ENCODE data around the gene DPP9.

Gene DPP9

DNA sequence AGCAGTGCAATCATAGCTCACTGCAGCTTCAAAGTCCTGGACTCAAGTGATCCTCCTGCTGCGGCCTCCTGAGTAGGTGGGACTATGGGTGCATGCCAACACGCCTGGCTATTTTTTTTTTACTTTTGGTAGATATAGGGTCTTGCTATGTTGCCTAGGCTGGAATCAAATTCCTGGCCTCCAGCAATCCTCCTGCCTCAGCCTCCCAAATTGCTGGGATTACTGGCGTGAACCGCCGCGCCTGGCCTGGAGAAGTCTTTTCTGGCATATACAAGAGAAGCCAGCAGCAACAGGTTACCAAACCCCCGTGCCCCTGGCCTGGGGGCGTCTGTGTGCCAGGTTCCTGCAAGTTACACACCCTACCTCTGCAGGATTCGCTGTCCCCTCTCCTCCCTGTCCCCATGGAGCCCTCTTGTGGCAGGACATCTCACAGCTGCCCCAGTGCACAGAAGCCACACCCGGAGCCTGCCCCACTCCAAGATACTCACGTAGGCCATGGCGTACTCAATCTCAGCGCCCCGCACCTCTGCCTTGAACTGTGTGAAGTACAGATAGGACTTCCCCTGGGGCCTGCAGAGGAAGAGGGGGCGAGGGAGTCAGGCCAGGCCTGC is 63.4 kb downstream of the DPP9 start:
- no peak for DNase-seq (ENCODE audit: low read depth in 2 of 2, low spot score in 1 of 2)

DNA sequence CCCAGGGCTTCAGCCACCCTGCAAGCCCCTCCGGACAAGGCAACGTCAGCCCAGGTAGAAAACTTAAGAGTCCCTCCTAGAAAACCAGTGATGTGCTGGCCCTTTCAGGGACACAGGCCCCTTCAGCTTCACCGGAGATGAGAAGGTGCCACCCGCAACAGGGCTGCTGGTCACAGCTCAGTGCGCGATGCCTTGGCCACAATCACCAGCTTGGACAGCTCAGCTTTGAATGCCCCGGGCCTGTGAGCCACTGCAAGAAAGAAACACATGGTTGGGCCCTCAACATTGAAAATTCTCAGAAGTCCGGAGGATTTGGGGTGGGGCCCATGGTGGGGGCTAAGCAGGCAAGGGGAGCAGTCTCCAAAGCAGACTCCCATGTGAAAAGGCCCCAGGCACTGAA is 65.8 kb downstream of the DPP9 start:
- no peak for DNase-seq (ENCODE audit: low read depth in 2 of 2, low spot score in 1 of 2)

DNA sequence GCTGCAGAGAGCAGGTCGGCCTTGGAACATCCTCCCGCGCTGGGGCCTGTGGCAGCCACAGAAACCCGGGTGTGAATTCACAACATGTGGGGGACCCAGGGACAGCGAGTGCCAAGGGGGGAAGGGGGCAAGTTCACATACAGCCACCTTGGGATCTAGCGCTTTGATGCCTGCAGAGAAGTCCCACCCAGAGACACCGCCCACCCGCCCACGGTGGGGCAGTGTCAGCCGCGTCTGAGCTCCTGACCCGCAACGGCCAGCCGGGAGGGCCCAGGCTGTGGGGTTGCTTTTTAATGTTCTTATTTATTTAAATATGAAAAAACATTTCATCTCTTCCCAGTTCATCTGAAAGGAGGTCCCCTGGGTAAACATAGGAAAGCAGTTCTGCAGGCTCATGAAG is 66.4 kb downstream of the DPP9 start:
- no peak for DNase-seq (ENCODE audit: low read depth in 2 of 2, low spot score in 1 of 2)

DNA sequence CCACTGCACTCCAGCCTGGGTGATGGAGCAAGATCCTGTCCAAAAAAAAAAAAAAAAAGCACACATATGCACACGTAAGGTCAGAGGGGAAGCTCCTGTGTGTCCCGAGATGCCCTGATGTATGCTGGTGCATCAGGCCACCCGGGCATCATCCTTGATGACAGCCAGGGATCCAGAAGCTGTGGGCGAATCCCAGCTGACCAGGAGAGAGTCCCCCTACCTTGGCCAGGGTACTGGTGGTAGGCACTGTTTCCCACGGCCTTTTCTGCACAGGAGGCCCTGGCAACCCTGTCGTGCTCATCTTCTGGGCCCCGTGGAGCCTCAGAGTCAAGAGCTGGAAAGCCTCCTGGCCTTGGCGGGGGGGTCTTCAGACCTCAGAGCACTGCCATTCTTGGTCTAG is 67.5 kb downstream of the DPP9 start:
- DNase-seq (ENCODE audit: low read depth in 2 of 2, low spot score in 1 of 2), result no peak

DNA sequence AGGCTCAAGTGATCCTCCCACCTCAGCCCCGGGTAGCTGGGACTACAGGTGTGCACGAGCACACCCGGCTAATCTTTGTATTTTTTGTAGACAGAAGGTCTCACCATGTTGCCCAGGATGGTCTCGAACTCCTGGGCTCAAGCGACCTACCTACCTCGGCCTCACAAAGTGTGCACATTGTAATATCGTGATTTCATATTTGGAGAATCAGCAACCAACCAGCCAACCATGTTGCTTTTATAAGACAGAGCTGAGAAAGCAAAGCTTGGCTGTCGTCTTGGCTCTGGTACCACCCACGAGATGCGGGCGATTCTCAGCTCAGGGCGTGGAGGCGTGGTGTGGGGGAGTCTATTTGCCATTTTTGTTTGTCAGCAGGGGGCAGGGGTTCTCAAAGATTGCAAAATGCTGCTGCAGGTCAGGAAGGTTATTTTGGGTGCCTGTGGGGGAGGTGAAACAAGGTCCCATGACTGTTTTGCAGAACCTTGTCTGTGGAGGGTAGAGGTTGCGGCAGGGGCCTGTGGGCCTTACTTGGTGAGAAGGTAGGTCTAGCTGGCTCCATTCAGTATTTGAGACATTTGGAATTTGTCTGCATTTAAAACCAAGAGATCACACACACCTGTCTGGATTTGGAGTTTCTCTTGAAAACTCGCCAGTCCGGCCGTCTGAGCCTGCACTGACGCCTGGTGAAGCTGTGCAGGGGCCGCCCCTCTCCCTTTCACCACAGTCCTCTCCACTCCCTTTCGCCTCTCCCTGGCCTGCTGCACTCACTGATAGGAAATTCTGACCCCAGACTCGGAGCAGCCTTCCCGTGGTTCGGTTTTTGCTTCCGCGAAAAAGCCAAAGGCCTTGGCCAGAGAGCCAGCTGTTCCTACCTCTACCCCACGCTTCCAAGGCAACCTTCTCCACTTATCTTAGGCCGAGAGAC is 68.9 kb downstream of the DPP9 start:
- no peak for DNase-seq (ENCODE audit: low read depth in 2 of 2, low spot score in 1 of 2)

DNA sequence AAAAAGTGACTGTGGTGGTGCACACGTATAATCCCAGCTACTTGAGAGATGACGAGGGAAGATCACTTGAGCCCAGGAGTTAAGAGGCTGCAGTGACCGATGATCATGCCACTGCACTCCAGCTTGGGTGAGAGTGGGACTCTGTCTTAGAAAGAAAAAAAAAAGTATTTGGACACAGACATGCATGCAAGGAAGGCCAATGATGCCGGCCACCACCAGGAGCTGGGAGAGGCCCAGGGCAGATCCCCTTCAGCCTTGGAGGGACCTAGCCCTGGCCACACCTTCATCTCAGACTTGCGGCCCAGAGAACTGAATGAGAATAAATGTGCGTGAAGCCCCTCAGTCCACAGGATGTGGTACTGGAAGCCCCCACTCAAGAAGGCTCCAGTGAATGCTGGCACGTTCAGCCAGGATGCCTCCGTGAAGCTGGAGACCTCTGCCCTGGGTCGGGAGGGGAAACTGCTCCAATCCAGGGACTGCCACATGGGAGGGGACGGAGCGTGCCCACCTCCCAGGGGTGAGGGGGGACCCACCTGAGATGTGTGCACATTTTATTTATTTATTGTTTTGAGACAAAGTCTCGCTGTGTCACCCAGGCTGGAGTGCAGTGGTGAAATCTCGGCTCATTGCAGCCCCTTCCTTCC is 69.7 kb downstream of the DPP9 start:
- DNase-seq (ENCODE audit: low read depth in 2 of 2, low spot score in 1 of 2), result no peak

DNA sequence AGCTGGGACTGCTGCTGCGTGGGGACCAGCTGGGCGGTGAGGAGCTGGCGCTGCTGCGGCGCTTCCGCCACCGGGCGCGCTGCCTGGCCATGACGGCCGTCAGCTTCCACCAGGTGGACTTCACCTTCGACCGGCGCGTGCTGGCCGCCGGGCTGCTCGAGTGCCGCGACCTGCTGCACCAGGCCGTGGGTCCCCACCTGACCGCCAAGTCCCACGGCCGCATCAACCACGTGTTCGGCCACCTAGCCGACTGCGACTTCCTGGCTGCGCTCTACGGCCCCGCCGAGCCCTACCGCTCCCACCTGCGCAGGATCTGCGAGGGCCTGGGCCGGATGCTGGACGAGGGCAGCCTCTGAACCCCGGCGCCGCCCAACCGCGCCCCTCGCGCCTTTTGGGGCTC is 71.6 kb downstream of the DPP9 start:
- DNase-seq (ENCODE audit: low read depth in 2 of 2, low spot score in 1 of 2), result no peak

DNA sequence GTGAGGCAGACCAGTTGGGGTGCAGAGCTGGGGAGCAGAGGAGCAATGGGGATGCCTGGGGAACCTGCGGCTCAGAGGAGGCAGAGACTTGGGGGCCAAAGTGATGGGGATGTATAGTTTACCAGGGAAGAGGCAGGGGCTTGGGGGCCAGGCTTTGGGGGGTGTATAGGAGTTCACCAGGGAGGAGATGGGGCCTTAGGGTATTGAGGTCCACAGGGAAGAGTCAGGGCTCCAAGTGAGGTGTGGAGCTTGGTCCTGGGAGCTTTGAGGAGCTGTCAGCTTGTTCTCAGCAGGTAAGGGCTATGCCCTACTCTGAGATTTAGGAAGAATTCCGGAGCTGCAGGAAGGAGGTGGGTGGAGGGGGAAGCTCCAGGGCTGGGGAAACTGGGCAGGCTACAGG is 73.5 kb downstream of the DPP9 start:
- DNase-seq (ENCODE audit: low read depth in 2 of 2, low spot score in 1 of 2), result no peak

DNA sequence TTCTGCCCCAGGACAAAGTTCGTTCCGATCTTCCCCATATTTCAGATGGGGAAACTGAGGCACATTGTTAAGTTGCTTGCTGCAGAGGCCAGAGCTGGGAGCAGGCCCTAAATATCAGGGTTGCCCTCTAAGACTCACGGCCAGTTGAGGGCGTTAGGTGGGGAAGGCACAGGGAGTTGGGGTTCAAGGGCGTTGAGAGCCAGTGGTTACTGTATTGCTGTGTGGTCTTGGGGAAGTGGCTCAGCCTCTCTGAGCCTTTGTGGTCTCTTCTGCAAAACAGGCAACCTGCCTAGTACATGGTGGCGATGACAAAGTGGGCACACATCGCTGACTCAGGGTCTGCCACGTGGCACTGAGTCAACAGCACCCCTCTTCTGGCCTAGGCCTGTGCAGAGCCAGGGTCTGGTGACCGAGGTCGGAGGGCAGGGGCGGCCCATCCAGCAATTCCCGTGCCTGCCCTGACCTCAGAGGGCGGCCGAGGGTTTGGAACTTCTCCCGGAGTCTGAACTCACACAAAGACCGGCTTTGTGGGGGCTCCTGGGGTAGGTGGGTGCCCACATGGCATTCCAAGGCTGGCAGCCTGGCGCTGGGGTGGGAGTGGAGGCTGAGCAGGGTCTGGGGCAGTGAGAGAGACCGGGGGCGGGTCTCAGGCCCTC is 74.1 kb downstream of the DPP9 start:
- DNase-seq (ENCODE audit: low read depth in 2 of 2, low spot score in 1 of 2), result no peak

DNA sequence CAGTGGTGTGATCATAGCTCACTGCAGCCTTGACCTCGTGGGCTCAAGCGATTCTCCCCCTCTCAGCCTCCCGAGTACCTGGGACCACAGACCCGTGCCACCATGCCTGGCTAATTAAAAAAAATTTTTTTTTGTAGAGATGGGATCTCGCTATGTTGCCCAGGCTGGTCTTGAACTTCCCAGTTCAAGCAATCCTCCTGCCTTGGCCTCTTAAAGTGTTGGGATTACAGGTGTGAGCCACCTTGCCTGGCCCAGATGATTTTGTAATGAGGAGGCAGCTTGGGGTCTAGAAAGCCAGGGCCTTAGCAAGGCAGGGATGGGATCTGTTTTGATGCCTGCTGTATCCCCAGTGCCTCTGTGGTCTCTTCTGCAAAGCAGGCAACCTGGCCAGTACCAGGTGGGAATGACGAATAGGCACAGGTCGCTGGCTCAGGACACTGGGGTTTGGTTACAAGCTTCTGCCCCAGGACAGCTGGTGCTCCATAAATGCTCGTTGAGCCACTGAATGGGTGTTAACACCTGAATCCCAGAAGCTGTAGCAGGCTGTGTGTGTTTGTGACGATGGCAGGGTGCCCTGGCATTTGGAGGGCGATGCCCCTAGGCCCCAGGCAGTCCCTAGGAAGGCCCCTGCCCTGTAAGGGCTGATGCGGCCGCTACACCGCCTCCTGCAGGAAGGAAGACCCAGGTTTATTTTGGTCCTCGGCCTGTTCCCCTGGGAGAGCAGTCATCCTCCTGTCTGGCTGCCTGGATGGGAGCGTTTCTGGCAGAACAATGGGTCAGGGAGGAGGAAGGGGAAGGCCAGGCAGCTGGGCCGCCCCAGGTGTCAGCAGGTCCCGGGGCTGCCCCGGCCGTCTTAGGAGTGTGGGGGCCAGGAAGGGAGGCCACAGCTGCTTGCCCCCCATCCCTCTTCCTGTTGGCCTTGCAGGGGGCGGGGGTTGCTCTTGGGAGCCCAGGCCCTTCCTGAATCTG is 75.7 kb downstream of the DPP9 start:
- no peak for DNase-seq (ENCODE audit: low read depth in 2 of 2, low spot score in 1 of 2)

DNA sequence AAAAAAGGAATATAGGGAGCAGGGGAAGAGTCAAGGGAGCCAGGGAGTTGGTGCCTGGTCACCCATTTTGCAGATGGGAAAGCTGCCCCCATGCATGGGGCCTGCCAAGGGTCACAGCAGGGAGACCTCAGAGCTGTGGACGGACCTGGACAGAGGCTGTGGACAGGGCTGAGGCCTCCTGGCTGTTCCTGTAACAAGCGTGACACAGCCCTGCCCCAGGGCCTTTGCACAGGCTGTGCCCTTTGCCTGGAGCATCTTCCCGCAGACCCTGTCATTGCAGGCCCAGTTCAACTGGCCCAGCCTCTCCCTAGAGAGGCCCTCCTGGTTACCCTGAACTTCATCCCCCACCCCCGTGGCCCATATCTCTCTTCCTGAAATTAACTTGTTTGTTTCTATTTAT is 77.9 kb downstream of the DPP9 start:
- no peak for DNase-seq (ENCODE audit: low read depth in 2 of 2, low spot score in 1 of 2)

DNA sequence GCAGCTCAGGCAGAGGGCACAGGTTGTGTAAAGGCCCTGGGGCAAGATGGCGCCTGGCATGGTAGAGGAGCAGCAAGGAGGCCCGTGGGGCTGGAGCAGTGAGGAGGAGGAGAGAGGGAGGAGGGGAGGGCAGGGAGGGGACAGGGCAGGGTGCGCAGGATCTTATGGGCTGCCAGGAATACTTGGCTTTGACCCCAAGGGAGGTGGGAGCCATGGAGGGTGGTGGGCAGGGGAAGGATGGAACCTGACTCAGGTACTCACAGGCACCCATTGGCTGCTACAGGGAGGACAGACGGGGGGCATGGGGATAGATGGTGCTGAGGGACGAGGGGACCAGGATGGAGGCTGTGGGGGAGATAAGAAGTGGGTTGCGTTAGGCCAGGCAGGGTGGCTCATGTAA is 81.0 kb downstream of the DPP9 start:
- no peak for DNase-seq (ENCODE audit: low read depth in 2 of 2, low spot score in 1 of 2)

DNA sequence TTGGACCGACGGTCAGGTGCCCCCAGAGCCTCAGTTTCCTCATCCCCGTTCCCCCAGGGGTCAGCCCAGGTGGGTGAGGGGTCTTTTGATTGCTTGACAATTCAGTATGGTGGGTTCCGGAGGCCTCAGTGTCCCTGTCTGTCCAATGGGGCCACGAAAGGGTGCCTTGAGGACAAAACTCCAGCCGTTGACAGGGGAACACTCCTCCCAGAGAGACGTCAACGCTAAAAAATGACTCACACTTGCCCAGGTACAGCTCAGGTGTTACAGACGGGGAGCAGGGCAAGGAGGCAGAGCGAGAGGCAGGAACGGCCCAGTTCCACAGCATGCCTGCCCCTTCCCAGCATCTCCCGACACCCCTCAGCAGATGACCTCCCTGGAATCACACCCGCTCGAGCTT is 82.5 kb downstream of the DPP9 start:
- DNase-seq (ENCODE audit: low read depth in 2 of 2, low spot score in 1 of 2), result no peak

DNA sequence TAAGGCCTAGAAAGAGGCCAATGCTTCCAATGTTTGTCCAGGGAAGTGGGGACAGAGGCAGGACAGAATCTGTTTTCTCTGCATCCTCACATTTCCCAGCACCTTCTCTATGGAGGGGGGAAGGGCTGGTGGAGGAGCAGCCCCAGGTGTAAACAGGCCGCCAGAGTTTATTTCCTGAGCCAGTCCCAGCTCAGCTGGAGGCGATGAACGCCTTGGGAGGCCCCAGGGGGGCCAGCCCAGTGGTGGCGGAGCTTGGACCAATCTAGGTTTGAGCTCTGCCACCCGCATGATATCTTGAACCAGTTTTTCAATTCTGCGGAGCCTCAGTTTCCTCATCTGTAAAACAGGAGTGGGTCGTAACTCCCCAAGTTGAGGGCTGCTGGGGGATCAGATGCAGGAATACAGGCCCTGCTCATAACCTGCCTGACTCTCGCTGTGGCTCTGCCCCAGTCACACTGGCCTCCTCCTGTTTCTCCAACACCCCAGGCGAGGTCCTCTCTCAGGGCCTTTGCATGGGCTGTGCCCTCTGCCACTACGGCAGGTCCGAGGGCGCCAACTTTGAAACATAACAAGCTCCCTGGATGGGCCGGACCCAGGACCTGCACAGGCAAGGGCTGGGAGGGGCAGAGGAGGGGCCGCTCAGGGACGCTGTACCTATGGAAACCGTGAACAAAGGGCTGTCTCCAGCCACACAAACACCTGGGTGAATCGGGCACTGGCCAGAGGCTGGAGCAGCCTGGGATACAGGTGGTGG is 83.2 kb downstream of the DPP9 start:
- no peak for DNase-seq (ENCODE audit: low read depth in 2 of 2, low spot score in 1 of 2)

DNA sequence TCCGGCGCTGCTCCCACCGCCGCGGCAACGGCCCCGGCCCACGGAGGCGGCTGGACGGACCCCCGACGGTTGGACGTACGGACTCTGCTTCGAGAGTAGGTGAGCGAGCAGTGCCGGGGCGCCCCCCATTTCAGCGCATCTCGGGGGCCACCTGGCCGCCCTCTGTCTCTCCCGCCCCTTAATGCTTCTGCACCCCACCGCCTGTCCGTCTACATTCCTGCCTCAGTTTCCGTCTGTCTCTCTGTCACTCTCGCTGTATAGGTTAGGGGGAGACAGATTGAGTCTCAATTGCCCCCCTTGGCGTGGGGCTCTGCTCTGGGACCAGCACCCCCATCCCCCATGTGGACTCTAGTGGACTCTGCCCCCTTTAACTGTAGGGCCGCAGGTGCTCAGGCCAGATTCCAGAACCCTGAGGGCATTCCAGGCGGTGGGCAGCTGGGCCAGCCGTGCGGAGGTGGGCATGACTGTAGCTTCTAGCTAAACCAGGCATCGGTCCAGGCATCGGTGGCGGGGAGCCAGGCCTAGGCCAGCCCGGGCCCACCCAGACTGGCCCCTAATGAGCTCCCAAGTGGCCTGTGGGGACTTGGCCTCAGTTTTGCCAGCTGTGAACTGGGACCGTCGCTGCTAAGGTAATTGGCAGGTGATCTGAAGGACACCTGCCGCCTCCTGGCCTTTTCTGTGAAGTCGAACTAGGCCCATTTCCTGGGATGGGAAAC is 84.0 kb downstream of the DPP9 start:
- DNase-seq (ENCODE audit: low read depth in 2 of 2, low spot score in 1 of 2), result no peak

DNA sequence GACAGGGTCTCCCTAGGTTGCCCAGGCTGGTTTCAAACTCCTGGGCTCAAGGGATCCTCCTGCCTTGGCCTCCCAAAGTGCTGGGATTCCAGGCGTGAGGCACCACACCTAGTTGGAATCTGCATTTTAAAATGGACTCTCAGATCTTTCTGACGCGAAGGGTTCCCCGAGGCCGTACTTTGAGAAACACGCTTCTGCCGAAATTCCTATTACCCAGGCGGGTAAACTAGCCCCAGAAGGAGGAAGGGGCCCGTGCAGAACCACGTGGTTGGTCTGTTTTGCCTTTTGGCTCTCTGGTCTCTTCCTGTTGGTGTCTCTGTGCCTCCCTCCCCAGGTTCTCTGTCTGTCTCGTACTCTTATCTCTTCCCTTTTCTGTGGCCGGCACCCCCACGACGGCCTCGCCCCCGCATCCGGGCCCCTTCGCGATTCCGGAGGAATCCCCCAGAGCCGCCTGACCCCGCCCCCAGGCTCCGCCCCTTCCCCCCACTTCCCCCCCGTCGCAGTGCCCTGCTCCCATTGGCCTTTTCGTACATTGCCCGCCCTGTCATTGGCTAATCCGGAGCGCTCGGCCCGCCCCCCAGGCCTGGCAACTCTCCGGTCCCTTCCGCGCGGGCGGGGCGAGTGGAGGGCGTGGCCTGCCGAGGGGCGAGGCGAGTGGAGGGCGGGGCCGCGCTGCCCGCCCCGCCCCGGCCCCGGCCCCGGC is 84.7 kb downstream of the DPP9 start, which contains the start of gene TNFAIP8L1:
Gene TNFAIP8L1, plus strand, starts transcription at position 689 of the 703 bp plus-strand sequence. CDS start 12,354 bp downstream, outside the sequence.
- peak; percentile 98 to 99 for DNase-seq (ENCODE audit: low read depth in 2 of 2, low spot score in 1 of 2)

DNA sequence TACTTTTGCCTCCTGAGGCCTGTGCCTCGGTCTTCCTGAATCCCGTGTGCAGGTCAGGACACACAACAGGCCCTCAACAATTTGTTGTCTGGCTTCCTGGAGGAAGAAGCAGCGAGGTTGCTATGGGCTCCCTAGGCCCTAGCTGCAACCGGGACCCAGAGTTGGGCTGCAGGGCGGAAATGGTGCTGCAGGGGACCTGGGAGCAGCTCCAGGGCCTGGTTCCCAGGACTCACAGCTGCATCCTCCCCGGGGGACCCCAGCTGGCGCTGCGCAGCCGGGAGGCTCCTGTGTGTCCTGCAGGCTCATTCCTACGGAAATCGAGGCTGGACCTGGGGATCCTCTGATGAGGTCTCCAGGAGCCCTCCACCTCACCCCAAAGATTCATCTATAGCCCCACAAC is 85.3 kb downstream of the DPP9 start:
- no peak for DNase-seq (ENCODE audit: low read depth in 2 of 2, low spot score in 1 of 2)

DNA sequence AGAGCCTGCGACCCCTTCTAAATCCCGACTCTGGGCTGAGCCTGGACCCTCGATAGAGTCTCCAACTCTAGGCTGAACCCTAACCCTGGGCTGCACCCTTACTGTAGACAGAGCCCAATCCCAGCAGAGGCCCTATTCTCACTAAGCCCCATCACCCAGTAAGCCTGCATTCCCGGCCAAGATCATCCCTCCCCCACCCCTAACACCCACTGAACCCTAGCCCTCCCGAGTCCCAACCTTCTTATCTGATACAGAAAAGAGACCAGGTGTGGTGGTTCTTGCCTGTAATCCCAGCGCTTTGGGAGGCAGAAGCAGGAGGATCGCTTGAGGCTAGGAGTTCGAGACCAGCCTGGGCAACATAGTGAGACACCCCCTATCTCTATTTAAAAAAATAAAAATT is 86.9 kb downstream of the DPP9 start:
- DNase-seq (ENCODE audit: low read depth in 2 of 2, low spot score in 1 of 2), result no peak

All from stimulated activated CD8-positive, alpha-beta memory T cell treated with anti-CD3 and anti-CD28 coated beads, Interleukin-4, amount 100 ng/mL, for 1 hour (primary cell).